ENCODE measurements around the gene PKP3.
"Not testable (repeated sequence)": the region's sequence is repeated elsewhere in the genome, so short reads cannot be mapped to it uniquely, and the experiment has no call there.

The PKP3 gene

DNA sequence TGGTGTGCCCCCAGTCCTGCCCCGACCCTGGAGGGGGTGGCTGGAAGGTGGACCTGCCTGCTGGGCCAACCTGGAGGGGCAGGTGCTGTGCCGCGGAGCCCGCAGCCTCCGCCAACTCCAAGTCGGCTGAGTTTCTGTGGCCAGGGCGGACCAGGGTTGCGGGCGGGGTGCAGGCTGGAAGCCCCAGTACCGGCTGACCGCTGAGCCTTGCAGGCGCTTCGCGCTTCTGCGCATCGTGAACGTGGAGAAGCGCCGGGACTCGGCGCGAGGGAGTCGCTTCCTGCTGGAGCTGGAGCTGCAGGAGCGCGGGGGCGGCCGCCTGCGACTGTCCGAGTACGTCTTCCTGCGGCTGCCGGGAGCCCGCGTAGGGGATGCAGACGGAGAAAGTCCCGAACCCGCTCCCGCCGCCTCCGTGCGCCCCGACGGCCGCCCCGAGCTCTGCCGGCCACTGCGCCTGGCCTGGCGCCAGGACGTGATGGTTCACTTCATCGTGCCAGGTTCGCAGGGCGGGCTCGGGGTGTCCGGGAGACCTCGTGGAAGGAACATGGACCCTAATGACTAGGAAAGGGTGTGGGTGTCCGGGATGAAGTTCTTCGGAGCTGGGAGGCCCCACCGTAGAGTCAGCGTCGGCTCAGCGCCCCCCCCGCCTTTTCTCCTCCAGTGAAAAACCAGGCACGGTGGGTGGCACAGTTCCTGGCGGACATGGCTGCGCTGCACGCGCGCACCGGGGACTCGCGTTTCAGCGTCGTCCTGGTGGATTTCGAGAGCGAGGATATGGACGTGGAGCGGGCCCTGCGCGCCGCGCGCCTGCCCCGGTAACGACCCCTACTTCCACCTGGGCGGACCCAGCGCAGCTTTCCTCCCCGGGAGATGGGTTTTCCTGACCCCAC is 14.6 kb upstream of the PKP3 start:
- DNase-seq (ENCODE audit: low read depth in 2 of 2), result no peak

DNA sequence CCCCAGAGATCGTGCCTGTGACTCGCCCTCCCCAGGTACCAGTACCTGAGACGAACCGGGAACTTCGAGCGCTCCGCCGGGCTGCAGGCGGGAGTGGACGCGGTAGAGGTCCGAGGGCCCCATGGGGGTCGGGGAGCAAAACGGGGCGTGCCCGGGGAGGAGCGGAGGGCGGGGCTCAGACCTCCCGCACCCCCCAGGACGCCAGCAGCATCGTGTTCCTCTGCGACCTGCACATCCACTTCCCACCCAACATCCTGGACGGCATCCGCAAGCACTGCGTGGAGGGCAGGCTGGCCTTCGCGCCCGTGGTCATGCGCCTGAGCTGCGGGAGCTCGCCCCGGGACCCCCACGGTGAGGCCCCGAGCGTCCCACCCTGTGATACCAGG is 13.9 kb upstream of the PKP3 start:
- no peak for DNase-seq (ENCODE audit: low read depth in 2 of 2)

DNA sequence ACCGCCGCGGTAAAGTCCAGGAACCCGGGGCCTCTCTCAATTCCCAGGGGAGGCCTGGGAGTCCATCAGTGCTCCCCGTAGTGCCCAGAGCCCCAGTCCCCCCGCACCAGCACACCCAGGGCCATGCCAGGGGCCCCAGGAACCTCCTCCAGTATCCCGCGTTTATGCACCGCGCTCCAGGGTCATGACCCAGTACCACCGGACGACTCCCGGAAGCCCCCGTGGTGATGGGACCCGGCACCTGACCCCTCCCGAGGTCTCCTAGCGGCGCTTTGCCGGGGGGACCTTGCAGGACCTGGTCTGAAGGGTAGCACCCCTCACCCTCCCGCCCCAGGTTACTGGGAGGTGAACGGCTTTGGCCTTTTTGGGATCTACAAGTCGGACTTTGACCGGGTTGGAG is 13.5 kb upstream of the PKP3 start:
- DNase-seq (ENCODE audit: low read depth in 2 of 2), result no peak

DNA sequence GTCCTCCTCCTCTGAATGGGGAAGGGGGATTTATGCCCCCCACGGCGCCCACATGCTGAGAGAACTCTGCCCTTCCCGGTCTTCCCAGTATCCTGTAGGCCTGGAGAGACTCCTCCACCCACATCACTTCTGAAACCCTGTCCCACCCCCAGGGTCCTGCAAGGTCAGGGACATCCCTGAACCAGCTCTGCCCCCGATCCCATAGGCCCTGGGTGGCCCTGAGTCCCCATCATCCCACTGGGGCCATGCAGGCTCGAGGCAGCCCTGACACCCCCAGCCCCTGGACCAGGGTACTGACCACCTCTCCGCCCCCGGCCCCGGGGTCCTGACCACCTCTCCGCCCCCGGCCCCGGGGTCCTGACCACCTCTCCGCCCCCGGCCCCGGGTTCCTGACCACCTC is 13.0 kb upstream of the PKP3 start:
- no peak for DNase-seq (ENCODE audit: low read depth in 2 of 2)

DNA sequence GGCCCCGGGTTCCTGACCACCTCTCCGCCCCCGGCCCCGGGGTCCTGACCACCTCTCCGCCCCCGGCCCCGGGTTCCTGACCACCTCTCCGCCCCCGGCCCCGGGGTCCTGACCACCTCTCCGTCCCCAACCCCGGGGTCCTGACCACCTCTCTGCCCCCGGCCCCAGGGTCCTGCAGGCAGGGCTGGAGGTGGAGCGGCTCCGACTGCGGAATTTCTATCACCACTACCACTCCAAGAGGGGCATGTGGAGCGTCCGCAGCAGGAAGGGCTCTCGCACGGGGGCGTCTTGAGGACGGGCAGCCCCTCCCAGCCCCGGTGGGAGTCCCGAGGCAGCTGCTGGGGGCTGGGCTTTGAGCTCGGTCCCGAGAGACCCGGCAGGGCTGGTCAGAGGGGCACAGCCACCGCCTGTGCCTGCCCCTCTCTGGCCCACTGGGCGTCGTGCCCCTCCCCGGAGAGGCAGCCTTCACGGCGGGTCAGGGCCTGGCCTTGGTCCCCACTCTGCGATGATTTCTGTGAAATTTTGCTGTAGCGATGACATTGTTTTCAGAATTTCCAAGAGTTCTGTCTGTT is 12.4 kb upstream of the PKP3 start:
- no peak for DNase-seq (ENCODE audit: low read depth in 2 of 2)

DNA sequence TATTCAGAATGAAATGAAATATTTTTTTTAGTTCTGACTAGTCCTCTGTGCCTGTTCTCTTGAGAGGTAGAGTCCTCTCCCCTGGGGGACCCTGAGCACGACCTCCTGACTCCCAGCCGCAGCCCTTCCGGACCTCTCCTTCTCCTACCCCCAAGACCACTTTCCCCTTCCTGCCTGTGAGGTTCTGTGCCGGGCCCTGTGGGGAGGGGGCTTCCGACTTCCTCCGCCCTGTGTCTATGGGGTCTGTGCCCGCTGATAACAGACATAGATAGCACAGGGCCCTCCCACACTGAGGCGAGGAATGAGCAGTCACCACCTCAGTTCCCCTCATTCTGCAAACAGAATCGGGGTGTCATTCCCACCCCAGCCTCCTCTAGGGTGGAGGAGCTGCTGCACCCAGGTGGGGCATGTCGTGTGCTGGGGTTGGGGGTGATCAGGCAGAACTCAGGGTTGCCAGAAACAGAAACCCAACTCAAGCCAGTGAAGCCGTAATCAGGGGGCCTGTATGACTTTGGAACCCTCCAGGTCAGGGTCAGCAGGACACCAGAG is 11.9 kb upstream of the PKP3 start:
- DNase-seq (ENCODE audit: low read depth in 2 of 2), result no peak

DNA sequence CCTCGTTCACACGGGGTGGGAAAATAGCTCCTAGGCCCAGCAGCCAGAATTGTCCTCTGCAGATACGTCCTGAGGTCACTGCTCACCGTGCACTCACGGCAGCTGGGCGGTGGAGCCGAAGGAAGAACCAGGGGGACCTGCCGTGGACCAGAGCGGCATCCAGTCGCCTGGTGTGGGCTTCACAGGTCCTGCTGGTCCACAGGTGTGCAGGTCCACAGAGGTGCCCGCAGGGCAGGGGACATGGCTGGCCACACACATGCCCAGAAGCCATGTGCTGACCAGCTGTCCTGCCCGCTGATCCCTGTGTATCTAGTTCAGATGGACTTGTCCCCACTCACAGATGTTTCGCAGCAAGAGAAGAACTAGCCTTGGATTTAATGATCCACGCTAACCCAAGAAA is 10.6 kb upstream of the PKP3 start:
- no peak for DNase-seq (ENCODE audit: low read depth in 2 of 2)

DNA sequence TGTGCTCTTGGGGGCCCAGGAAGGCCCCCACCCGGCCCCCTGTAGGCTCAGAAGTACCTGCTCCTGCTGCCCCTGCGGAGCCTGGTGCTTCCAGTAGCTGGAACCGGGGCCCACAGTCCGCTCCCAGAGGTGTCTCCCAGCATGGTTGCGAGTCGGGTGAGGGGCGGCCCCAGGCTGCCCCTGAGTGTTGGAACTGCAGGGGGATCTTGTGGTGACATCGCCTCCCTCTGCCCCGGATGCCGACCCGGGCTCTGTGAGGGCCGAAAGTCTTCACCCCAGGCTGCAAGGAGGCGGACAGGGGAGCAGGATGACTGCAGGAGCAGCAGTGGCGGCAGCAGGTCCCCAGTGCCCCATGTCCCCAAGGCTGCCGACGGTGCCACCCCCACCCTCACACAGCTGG is 9.5 kb upstream of the PKP3 start:
- DNase-seq (ENCODE audit: low read depth in 2 of 2), result no peak

DNA sequence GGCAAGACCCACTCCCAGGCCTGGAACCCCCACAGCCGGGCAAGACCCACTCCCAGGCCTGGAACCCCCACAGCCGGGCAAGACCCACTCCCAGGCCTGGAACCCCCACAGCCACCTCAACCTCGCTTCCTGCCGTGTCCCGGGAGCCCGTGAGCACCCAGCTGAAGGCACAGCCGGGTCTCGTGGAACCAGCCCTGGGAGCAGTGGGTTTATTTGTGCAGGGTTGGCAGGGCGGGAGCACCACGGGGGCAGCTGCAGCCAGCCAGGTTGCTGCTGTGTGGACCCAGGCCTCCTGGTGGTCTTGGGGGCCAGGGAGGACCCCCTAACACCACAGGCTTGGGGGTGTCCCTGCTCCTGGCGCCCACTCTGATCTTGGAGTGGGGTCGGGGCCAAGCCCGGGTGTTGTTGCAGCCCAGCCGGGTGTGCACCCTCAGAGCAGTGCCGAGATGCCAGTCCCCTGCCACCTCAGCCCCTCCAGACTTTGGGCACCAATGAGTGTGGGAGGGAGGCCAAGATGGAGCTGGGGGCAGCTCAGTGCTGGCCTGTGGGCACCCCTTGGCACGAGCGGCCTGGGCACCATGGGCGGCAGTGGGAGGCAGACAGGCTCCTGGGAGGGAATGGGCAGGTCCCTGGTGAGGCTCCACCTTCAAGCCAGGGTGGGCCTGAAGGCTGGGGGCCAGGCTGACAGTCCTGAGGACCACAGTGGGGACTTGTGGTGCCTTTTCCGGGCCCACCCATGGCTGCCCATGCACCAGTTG is 8.2 kb upstream of the PKP3 start:
- DNase-seq (ENCODE audit: low read depth in 2 of 2), result no peak

DNA sequence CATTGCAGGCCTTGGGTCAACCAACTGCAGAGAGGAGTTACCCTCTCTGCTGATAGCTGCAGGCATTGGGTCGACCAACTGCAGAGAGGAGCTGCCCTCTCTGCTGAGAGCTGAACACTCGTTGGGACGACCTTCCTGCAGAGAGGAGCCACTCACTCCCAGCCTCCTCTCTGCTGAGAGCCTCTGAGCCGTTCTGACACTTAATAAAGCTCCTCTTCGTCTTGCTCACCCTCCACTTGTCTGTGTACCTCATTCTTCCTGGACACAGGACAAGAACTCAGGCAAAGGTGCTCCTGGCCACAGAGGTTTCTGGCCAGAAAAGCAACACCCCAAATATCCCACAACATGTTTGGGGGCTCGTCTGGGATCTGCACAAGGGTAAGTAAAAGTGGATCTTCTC is 7.5 kb upstream of the PKP3 start:
- no peak for DNase-seq (ENCODE audit: low read depth in 2 of 2)

DNA sequence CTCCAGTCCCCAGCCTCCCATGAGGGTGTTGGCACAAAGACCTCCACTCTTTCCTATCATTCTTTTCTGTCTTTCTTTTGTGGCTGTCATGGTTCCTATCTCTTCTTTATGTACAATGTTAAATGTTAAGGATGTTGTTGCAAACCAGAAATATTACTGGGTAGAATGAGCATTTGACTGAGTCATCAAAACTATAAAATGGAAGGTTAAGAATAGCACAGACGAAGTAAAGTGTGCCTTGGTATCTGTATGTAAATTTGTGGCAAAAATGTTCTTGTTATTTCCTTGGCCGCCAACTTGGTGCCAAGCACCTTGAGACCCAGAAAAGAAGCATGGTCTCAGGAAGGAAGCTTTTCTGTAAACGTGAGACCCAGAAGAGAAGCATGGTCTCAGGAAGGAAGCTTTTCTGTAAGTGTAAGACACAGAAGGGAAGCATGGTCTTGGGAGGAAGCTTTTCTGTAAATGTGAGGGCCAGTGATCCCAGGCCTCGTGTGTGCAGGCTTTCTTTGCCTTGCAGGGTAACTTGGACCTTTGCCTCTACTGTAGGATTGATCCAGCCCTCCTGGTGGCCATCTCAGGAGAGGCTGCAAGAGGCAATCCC is 6.7 kb upstream of the PKP3 start:
- no peak for DNase-seq (ENCODE audit: low read depth in 2 of 2)

DNA sequence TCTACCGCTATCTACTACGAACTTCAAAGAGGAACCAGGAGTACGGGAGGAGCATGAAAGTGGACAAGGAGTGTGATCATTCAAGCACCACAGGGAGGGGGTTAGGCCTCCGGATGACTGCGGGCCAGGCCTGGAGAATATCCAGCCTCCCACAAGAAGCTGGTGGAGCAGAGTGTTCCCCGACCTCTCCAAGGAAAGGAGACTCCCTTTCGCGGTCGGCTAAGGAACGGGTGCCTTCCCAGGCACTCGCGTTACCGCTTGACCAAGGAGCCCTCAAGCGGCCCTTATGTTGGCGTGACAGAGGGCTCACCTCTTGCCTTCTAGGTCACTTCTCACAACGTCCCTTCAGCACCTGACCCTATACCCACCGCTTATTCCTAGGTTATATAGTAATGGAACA is 4.6 kb upstream of the PKP3 start:
- not testable (repeated sequence) for DNase-seq (ENCODE audit: low read depth in 2 of 2)

DNA sequence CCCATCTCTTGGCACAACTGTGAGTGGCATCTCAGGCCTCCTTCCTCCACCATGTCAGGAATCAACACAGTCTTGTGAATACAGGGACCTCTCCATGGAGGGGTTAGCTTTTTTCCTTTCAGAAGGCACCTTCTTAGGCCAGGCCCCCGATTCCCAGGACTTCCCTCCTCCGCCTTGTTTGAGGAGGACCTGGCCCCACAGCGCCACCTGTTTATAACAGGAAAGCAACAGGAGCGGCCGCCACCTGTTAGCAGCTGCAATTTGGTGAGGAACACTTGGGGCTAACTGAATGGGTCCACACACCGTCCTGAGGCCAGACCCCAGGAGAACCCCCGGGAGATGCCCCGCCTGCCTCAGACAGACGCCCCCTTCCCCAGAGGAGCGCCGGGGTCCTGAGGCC is 3.8 kb upstream of the PKP3 start:
- DNase-seq (ENCODE audit: low read depth in 2 of 2), result no peak

DNA sequence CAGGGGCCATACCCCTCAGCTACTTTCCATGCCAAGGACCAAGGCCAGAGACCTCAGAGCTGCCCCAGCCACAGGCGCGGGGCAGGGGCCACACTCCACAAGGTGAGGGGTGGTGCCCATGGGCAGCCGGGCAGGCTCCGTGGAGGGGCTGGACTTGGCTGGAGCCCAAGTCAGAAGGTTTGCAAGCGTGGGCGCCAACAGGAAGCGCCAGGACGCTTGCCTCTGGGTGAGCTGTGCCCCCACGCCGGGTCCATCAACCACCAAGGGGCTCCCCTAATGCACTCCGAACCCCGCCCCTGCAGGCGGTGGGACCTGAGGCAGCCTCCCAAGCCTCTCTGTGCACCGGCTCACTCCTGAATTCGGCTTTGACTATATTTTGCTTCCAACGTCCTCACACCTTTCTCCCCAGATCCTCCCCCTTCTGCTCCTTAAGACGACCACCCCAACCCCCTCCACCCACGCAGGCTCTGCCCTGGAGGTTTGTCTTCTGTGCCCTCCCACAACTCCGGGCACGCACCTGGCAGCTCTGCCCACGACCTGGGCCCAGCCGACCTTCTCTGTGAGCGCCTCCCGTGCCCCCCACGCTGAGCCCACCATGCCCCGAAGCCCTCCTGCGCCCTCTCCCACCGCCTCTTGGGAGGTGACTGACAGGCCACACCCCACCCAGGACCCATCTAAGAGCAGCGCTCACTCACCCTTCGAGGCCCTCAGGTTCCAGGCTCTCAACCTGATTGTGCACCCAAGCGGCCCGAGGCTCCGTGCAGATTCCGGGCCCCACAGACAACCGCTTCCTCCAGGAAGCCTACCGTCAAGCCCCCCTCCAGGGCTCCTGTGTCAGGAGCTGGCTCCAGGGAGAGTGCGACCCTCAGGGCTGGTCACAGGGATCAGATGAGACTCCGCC is 2.6 kb upstream of the PKP3 start:
- DNase-seq (ENCODE audit: low read depth in 2 of 2), result no peak

DNA sequence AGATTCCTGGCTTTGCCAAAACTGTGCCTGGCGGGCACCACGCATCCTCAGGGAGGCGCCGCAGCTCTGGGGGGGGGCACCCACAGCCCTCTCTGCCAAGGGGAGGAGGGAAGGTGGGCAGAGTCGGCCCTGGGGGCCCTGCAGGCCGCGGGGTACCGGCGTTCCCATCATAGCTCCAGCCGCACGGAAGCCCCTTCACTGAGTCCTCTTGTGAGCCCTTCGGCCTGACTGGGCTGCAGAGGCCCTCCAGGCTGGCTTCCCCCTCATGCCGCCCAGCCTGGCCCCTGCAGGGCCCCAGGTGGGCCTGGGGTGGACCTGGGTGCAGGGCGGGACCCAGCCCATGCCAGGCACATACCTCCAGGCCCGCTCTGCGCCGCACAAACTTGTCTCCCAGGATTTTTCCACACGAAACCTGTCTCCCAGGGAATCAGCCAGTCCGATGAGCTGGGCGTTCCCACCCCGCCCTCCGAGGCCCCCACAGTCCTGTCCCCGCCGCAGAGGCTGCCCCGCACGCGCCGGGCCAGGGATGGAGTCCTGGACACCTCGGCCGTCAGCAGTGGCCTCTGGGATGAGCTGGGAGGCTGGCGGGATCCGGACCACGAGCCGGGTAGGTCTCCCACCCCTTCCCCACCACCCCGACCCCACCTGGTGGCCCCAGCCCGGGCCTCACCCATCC is 1.8 kb upstream of the PKP3 start:
- DNase-seq (ENCODE audit: low read depth in 2 of 2), result no peak

DNA sequence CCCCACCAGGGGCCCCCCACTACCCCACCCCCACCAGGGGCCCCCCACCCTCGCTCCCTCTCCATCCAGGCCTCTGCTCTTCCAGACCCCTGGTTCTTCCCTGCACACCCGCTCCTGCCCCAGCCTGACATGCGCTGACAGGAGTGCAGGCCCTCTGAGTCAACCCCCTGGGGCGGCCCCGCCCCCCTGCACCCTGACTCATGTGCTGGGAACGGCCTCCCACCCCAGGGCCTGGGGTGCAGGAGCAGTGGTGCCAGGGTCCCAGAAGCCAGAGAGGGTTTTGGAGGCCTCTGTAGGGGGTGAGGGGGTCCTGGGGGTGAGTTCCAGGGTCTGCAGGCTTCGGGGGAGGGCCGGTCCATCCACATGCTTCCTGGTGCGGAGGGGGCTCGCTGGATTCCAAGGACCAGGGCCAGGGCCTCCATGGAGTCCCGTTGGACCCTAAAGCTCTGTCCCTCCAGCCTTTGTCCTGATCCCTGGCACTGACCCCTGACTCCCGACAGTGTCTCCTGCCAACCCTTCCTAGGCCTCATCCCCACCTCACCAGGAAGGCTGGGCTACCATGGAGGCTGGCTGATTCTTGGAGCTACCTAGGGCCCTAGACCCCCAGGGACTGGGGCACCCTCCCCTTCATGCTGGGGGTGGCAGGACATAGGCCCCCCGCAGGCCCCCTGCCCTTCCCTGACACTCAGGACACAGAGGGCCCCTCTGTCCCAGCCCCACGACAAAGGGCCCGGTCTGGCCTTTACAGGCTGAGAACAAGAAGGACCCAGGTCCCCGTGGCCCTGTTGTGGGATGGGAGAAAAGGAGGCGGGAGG is 583 bp upstream of the PKP3 start:
- no peak for DNase-seq (ENCODE audit: low read depth in 2 of 2)

DNA sequence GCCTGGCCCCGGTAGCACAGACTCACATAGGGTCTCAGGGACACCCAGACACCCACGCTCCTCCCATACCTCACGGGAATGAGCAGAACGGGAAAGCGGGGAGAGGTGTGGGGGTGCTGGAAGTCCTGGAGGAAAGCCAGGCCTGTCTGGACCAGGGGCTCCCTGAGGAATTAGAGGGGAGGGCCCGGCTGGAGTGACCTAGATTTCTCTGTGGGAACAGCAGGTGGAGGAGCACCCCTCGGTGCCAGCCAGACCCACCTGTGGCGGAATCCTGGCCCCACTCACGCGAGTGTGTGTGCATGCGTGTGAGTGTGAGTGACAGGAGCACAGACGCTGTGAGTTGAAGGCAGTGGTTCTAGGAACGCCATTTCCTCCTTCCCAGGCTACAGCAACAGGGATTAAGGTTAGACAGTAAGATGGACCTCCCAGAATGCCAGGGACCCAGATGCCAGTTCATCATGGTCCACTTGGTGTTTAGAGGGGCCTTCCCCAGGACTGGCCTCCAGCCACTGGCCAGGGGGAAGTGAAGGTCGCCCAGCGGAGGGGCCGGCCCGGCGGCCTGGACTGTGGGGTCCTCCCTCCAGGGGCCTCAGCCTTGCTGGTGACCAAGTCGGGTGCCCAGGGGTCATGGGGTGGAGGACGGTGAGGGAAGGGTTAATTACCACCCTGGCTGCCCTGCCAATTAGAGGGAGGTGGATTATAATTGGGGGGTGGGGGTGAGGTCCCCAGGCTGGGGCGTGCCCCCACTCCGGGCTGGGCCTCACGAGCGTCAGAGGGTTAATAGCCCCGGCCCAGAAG is 1.0 kb downstream of the PKP3 start:
- no peak for DNase-seq (ENCODE audit: low read depth in 2 of 2)

DNA sequence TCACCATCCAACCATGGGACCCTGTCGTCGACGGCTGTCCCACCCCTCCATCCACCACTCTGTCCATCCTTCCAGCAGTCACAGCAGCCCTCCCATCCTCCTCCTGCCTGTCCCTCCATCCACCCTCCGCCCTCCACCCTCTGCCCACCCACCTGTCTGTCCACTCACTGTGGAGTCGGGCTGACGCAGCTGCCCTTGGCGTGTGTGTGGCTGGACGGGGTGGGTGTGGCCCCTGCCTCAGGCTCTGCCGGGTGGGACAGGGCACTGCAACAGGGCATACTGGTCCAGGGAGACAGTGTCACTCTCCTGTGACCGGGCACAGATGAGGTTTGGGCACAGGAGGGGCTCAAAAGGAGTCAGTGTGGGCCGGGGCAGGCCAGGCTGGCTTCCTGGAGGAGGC is 1.9 kb downstream of the PKP3 start:
- no peak for DNase-seq (ENCODE audit: low read depth in 2 of 2)

DNA sequence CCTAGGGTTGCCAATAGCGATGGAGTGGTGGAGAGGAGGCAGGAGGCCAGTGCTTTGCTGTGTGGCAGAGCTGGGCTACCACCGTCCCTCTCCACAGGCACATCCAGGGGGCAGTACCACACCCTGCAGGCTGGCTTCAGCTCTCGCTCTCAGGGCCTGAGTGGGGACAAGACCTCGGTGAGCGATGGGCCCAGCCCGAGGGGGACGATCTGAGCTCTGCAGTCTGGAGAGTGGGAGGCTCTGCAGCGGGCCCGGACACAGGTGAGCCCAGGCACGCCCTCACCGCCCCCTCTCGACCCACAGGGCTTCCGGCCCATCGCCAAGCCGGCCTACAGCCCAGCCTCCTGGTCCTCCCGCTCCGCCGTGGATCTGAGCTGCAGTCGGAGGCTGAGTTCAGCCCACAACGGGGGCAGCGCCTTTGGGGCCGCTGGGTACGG is 2.5 kb downstream of the PKP3 start:
- no peak for DNase-seq (ENCODE audit: low read depth in 2 of 2)

All from stimulated activated CD8-positive, alpha-beta memory T cell treated with anti-CD3 and anti-CD28 coated beads, Interleukin-2, amount 100 ng/mL, for 48 hours (primary cell).